T follicular helper cell (primary cell): ENCODE results near the gene SLC5A3.

ENCODE experiments used
- DNase-seq: peaks from one replicate; pipeline ENCODE4 v3.0.0-alpha.2; 2020; ENCODE audit warnings: low read depth

SLC5A3 gene

GRCh38 chr21:34071683-34072082 is 1.7 kb upstream of the SLC5A3 start:
- DNase-seq, result no peak

- DNase-seq, result no peak
Measured at GRCh38 chr21:34072145-34073031, 990 bp upstream of the SLC5A3 start.

- DNase-seq, result peak; percentile 22
Measured at GRCh38 chr21:34073749-34074282, 438 bp downstream of the SLC5A3 start.

GRCh38 chr21:34074283-34075090 is 1.1 kb downstream of the SLC5A3 start:
- no peak for DNase-seq

GRCh38 chr21:34075091-34075425 is 1.7 kb downstream of the SLC5A3 start:
- no peak for DNase-seq

GRCh38 chr21:34075760-34076660 is 2.6 kb downstream of the SLC5A3 start:
- no peak for DNase-seq

GRCh38 chr21:34076835-34077234 is 3.5 kb downstream of the SLC5A3 start:
- no peak for DNase-seq

GRCh38 chr21:34077888-34078287 is 4.5 kb downstream of the SLC5A3 start:
- no peak for DNase-seq

- DNase-seq, result no peak
Measured at GRCh38 chr21:34078915-34079314, 5.5 kb downstream of the SLC5A3 start.

GRCh38 chr21:34080710-34081109 is 7.3 kb downstream of the SLC5A3 start:
- DNase-seq, result no peak

- DNase-seq, result no peak
Measured at GRCh38 chr21:34082769-34083168, 9.4 kb downstream of the SLC5A3 start.

- DNase-seq, result no peak
Measured at GRCh38 chr21:34083357-34083756, 10.0 kb downstream of the SLC5A3 start.

GRCh38 chr21:34085129-34085528 is 11.8 kb downstream of the SLC5A3 start:
- no peak for DNase-seq

- DNase-seq, result no peak
Measured at GRCh38 chr21:34086887-34087306, 13.5 kb downstream of the SLC5A3 start.

- no peak for DNase-seq
Measured at GRCh38 chr21:34088752-34089151, 15.4 kb downstream of the SLC5A3 start.

- no peak for DNase-seq
Measured at GRCh38 chr21:34091032-34091431, 17.7 kb downstream of the SLC5A3 start.

GRCh38 chr21:34091607-34092006 is 18.2 kb downstream of the SLC5A3 start:
- no peak for DNase-seq

- no peak for DNase-seq
Measured at GRCh38 chr21:34092262-34092921, 19.0 kb downstream of the SLC5A3 start.

- DNase-seq, result no peak
Measured at GRCh38 chr21:34093083-34093482, 19.7 kb downstream of the SLC5A3 start.

- DNase-seq, result no peak
Measured at GRCh38 chr21:34094949-34095348, 21.6 kb downstream of the SLC5A3 start.

GRCh38 chr21:34097442-34097841 is 24.1 kb downstream of the SLC5A3 start:
- DNase-seq, result no peak
